ENCODE measurements around the gene NREP. TPM values are rescaled to one million over a fixed set of nuclear protein-coding genes. Genes with fewer than 3 reads are reported as not detected.

The NREP gene
- total and polyA plus RNA-seq, 3 donors from 2014 or later, result 17.0 to 28.0 (median 25.2) TPM

DNA sequence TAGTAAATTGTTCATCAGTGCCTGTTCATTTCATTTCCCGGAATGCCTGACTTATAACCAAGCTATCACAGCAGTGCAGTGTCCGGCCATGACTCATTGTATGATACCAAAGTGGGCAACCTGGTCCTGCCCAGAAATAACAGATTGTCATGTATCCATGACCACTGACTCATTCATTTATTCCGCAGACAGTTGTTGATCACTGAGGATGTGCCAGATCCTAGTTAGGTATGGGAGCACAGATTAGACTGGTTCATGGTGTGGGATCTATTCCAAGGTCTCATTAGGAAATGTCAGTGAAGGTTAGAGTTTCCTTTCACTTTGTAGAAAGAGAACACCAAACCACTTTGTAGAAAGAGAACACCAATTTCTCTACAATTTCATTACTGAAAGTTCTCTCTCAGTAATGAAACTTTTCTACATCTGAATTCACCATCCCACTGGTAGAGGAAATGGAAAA lies 8.7 kb downstream of the NREP start:
- Histone ChIP-seq H3K27me3 (no peaks in the 10 kb centered on the region), H3K4me1 (no peaks in the 10 kb centered on the region), H3K9me3 (no peaks in the 10 kb centered on the region), H3K36me3 (ENCODE audit: low read depth, missing control alignments) (no peaks in the 10 kb centered on the region), H3K4me3 (no peak overlapping the region), H3K27ac (no peak overlapping the region)
- DNase-seq, result no peak
- TF ChIP-seq, protein P1, sequence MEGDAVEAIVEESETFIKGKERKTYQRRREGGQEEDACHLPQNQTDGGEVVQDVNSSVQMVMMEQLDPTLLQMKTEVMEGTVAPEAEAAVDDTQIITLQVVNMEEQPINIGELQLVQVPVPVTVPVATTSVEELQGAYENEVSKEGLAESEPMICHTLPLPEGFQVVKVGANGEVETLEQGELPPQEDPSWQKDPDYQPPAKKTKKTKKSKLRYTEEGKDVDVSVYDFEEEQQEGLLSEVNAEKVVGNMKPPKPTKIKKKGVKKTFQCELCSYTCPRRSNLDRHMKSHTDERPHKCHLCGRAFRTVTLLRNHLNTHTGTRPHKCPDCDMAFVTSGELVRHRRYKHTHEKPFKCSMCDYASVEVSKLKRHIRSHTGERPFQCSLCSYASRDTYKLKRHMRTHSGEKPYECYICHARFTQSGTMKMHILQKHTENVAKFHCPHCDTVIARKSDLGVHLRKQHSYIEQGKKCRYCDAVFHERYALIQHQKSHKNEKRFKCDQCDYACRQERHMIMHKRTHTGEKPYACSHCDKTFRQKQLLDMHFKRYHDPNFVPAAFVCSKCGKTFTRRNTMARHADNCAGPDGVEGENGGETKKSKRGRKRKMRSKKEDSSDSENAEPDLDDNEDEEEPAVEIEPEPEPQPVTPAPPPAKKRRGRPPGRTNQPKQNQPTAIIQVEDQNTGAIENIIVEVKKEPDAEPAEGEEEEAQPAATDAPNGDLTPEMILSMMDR (IDR thresholded peaks at IDR 0.05), result no peak
- no peak for TF ChIP-seq POLR2A (IDR thresholded peaks at IDR 0.05)
- intact Hi-C loops (cut with DNase I; ENCODE audit: low total_unique reads), result no loop called here
- 59 to 69% methylated on average over 3 of the region's 3 CpGs for WGBS, 2 donors

DNA sequence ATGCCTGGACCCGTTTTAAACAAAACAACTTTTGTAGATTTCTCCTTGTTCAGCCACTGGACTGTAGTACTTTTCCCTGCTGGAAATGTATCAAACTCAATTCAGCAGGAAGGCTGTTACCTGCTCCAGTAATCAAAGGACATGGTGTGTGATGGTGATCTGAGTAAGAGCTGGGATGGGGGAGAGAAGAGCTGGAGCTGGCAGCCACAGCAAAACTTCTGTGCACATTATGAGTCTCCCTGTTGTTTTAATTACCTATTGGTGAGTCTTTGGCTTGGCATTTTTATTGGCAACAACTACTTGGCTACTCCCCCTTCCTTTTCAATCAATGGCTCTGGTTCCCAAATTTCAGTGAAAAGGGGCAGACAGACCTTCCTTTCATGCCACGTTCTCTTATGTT lies 9.7 kb downstream of the NREP start:
- no peaks in the 10 kb centered on the region for H3K4me1 ChIP-seq
- H3K27me3 ChIP-seq, result no peaks in the 10 kb centered on the region
- intact Hi-C loops (cut with DNase I; ENCODE audit: low total_unique reads), result no loop called here
- no peak overlapping the region for H3K4me3 ChIP-seq
- no peaks in the 10 kb centered on the region for H3K36me3 ChIP-seq (ENCODE audit: low read depth, missing control alignments)
- 56 to 57% methylated on average over 2 of the region's 2 CpGs for WGBS, 2 donors
- no peak overlapping the region for H3K27ac ChIP-seq
- TF ChIP-seq, protein P1 (IDR thresholded peaks at IDR 0.05), result no peak
- TF ChIP-seq POLR2A (IDR thresholded peaks at IDR 0.05), result no peak
- no peaks in the 10 kb centered on the region for H3K9me3 ChIP-seq
- no peak for DNase-seq

DNA sequence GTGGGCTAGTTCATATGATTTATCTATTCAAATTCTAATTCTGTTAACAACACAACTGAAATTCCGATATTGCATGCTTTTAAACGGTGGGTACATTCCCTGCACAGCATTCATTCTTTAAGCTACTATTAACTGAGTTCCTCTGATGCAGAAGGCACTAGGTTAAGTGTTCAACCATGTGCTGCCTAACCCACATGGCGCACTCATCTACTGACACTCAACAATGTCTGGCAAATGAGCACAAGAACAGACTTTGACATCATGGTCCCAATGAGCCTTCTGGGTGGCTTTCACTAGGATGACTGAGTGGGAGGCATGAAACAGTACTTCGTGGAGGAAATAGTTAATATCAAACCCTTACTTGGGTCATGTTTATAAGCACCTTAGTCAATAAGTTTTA lies 10.2 kb downstream of the NREP start:
- no peak for DNase-seq
- intact Hi-C loops (cut with DNase I; ENCODE audit: low total_unique reads), result no loop called here
- WGBS, 2 donors, result 83 to 87% methylated on average over 4 of the region's 4 CpGs
- no peak overlapping the region for H3K4me3 ChIP-seq
- no peaks in the 10 kb centered on the region for H3K36me3 ChIP-seq (ENCODE audit: low read depth, missing control alignments)
- no peak overlapping the region for H3K27ac ChIP-seq
- no peaks in the 10 kb centered on the region for H3K4me1 ChIP-seq
- H3K9me3 ChIP-seq, result no peaks in the 10 kb centered on the region
- no peaks in the 10 kb centered on the region for H3K27me3 ChIP-seq
- TF ChIP-seq, protein P1 (IDR thresholded peaks at IDR 0.05), result no peak
- TF ChIP-seq POLR2A (IDR thresholded peaks at IDR 0.05), result no peak

DNA sequence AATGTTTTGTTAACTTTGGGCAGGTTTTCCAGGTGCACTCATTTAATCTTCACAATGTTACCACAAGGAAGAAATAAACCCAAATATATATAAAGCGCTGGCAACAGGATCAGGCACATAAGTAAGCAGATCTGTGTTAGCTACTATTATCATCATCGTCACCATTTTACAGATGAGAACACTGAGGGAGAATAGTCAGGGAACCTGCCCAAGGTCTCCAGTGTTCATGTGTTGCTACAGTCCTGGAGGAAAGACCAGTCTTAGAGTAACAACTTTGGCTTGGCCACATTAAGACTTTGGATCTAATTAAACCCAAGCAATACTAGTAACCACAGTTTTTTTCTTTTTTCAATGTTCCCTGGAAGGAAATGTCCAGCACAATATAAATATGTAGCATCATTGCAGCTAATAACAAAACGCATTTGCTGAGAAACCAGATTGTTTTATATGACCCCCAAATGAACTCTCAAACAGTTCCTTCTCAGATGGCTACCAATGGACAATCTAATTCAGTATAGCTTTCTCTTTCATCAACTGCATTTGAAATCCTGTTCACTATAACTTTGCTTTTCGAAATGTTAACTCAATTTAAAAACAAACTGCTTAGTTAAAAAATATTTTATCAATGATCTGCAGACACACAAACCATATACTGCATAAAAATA lies 11.8 kb downstream of the NREP start:
- Histone ChIP-seq H3K9me3 (no peaks in the 10 kb centered on the region), H3K27me3 (no peaks in the 10 kb centered on the region), H3K4me1 (no peaks in the 10 kb centered on the region), H3K4me3 (no peak overlapping the region), H3K36me3 (ENCODE audit: low read depth, missing control alignments) (no peaks in the 10 kb centered on the region), H3K27ac (no peak overlapping the region)
- 80 to 87% methylated on average over 4 of the region's 4 CpGs for WGBS, 2 donors
- intact Hi-C loops (cut with DNase I; ENCODE audit: low total_unique reads), result no loop called here
- DNase-seq, result no peak
- no peak for TF ChIP-seq POLR2A (IDR thresholded peaks at IDR 0.05)
- TF ChIP-seq, protein P1 (IDR thresholded peaks at IDR 0.05), result no peak

DNA sequence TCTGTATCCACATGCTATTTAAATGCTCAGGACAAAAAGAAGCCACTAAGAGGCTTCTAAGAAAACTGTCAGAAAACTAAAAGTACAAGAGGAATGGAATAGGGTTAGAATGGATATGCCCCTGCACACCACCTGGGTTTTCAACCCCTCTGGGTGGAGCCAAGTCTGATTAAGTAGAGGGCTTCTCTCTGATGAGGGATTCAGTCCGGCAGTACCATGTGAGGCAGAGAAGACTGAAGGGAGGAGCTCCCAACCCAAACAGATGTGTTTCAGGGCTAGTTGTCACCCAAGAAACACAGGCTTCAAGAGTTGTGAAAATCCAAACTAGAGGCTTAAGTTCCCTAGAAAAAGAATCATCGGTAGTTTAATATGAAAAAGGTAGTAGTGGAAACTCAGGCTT lies 12.5 kb downstream of the NREP start:
- H3K9me3 ChIP-seq, result no peaks in the 10 kb centered on the region
- no peak overlapping the region for H3K4me3 ChIP-seq
- H3K36me3 ChIP-seq (ENCODE audit: low read depth, missing control alignments), result no peaks in the 10 kb centered on the region
- WGBS, 2 donors, result 72 to 73% methylated on average over 2 of the region's 2 CpGs
- no peak overlapping the region for H3K27ac ChIP-seq
- H3K4me1 ChIP-seq, result no peaks in the 10 kb centered on the region
- intact Hi-C loops (cut with DNase I; ENCODE audit: low total_unique reads), result no loop called here
- no peak for DNase-seq
- TF ChIP-seq, protein P1 (IDR thresholded peaks at IDR 0.05), result no peak
- TF ChIP-seq POLR2A (IDR thresholded peaks at IDR 0.05), result no peak
- no peaks in the 10 kb centered on the region for H3K27me3 ChIP-seq

Data from testis (tissue), 3 donors.